ENCODE results near the gene VPS13D.

The VPS13D gene

GRCh38 chr1:12556957-12557935 lies 327.4 kb downstream of the VPS13D start:
- DNase-seq, result no peak

- no peak for DNase-seq
These were observed 331.3 kb downstream of the VPS13D start for GRCh38 chr1:12561121-12561520.
